Neuronal stem cell (in vitro differentiated cells): ENCODE data around the gene PPARGC1A.
A peak's percentile ranks its signal among the peaks of the same experiment; 100 is the strongest.

Source experiments
- DNase-seq: peaks from one replicate; pipeline ENCODE4 v3.0.0-alpha.2; 2013; ENCODE audit warnings: low spot score
- H2AFZ ChIP-seq: one replicate; pipeline ENCODE4 v1.6.1; 2013; ENCODE audit warnings: mild to moderate bottlenecking, low read length, inconsistent platforms
- H2AK5ac ChIP-seq: 2 replicates; pipeline ENCODE4 v1.6.1; 2013; ENCODE audit warnings: low read depth, mild to moderate bottlenecking, inconsistent platforms, low read length, moderate library complexity, mixed read lengths
- H2BK120ac ChIP-seq: 2 replicates; pipeline ENCODE4 v1.6.1; 2013; ENCODE audit warnings: low read depth, mild to moderate bottlenecking, inconsistent platforms, low read length, moderate library complexity, mixed read lengths
- H2BK12ac ChIP-seq: one replicate; pipeline ENCODE4 v1.6.1; 2013; ENCODE audit warnings: low read length, inconsistent platforms
- H2BK15ac ChIP-seq: 2 replicates; pipeline ENCODE4 v1.6.1; 2013; ENCODE audit warnings: mild to moderate bottlenecking, low read length, inconsistent platforms, mixed read lengths
- H2BK5ac ChIP-seq: one replicate; pipeline ENCODE4 v1.6.1; 2013; ENCODE audit warnings: inconsistent platforms, mild to moderate bottlenecking, low read length, moderate library complexity
- H3K14ac ChIP-seq: one replicate; pipeline ENCODE4 v1.6.1; 2013; ENCODE audit warnings: low read length, inconsistent platforms
- H3K18ac ChIP-seq: 2 replicates; pipeline ENCODE4 v1.6.1; 2013; ENCODE audit warnings: low read length, inconsistent platforms
- H3K23ac ChIP-seq: 2 replicates; pipeline ENCODE4 v1.6.1; 2013; ENCODE audit warnings: low read depth, mild to moderate bottlenecking, mixed read lengths, low read length, inconsistent platforms; ENCODE audit not compliant: poor library complexity
- H3K27ac ChIP-seq: replicated peaks from 3 replicates; pipeline ENCODE4 v1.5.1; 2013; ENCODE audit warnings: low read length, inconsistent platforms
- H3K27me3 ChIP-seq, 3 experiments: 2 replicates each; pipeline ENCODE4 v1.6.1; 2013; ENCODE audit warnings: low read length in 3 of 3, mild to moderate bottlenecking in 2 of 3, inconsistent platforms in 1 of 3, low read depth in 1 of 3, mixed read lengths in 1 of 3, moderate library complexity in 1 of 3; ENCODE audit not compliant: control insufficient read depth in 3 of 3, insufficient read depth in 3 of 3
- H3K36me3 ChIP-seq, 2 donors: replicated peaks in 1 of 2; 2 replicates each; pipeline ENCODE4 v1.6.1; 2013; ENCODE audit warnings: low read length in 2 of 2; ENCODE audit not compliant: control insufficient read depth in 2 of 2, insufficient read depth in 2 of 2
- H3K4ac ChIP-seq: 2 replicates; pipeline ENCODE4 v1.6.1; 2013; ENCODE audit warnings: inconsistent platforms, mild to moderate bottlenecking, low read length, moderate library complexity
- H3K4me1 ChIP-seq, 2 donors: 1 replicate in 1 of 2; 2 replicates in 1 of 2; pipeline ENCODE4 v1.6.1; 2013; ENCODE audit warnings: low read length in 2 of 2, low read depth in 1 of 2; ENCODE audit not compliant: control insufficient read depth in 2 of 2, insufficient read depth in 1 of 2
- H3K4me2 ChIP-seq: one replicate; pipeline ENCODE4 v1.6.1; 2013; ENCODE audit warnings: mild to moderate bottlenecking, low read length, inconsistent platforms; ENCODE audit not compliant: insufficient read depth, poor library complexity, severe bottlenecking
- H3K4me3 ChIP-seq, 2 donors: 2 replicates each; pipeline ENCODE4 v1.5.1; 2013; ENCODE audit warnings: low read length in 2 of 2, mild to moderate bottlenecking in 2 of 2, inconsistent platforms in 1 of 2, moderate library complexity in 1 of 2
- H3K79me1 ChIP-seq: one replicate; pipeline ENCODE4 v1.6.1; 2013; ENCODE audit warnings: low read depth, mild to moderate bottlenecking, inconsistent platforms, low read length, moderate library complexity
- H3K9ac ChIP-seq: one replicate; pipeline ENCODE4 v1.6.1; 2013; ENCODE audit warnings: mild to moderate bottlenecking, low read depth, low read length, inconsistent platforms; ENCODE audit not compliant: poor library complexity
- H3K9me3 ChIP-seq, 2 donors: replicated peaks in 1 of 2; 2 replicates each; pipeline versions ENCODE3 to v1.6.1; 2013; ENCODE audit warnings: low read length in 2 of 2, mild to moderate bottlenecking in 2 of 2, inconsistent platforms in 1 of 2, low read depth in 1 of 2, mixed read lengths in 1 of 2, moderate library complexity in 1 of 2; ENCODE audit not compliant: control insufficient read depth in 2 of 2, insufficient read depth in 1 of 2
- H4K8ac ChIP-seq: one replicate; pipeline ENCODE4 v1.6.1; 2013; ENCODE audit warnings: low read depth, mild to moderate bottlenecking, inconsistent platforms, low read length, moderate library complexity
- H4K91ac ChIP-seq: one replicate; pipeline ENCODE4 v1.6.1; 2013; ENCODE audit warnings: low read length, low read depth, mild to moderate bottlenecking, inconsistent platforms; ENCODE audit not compliant: poor library complexity
- WGBS, 2 donors: extraction: QIAGEN DNeasy Blood & Tissue Kit; methylation state at CpG; one replicate each; pipeline ENCODE4 v1.1.7; 2013; ENCODE audit warnings: missing lambda C conversion rate in 2 of 2, mixed read lengths in 1 of 2; ENCODE audit not compliant: insufficient read length in 2 of 2, insufficient replicate concordance in 1 of 2; ENCODE audit errors: extremely low coverage in 2 of 2; 5-methylcytosine and 5-hydroxymethylcytosine counted together

Gene PPARGC1A

DNA sequence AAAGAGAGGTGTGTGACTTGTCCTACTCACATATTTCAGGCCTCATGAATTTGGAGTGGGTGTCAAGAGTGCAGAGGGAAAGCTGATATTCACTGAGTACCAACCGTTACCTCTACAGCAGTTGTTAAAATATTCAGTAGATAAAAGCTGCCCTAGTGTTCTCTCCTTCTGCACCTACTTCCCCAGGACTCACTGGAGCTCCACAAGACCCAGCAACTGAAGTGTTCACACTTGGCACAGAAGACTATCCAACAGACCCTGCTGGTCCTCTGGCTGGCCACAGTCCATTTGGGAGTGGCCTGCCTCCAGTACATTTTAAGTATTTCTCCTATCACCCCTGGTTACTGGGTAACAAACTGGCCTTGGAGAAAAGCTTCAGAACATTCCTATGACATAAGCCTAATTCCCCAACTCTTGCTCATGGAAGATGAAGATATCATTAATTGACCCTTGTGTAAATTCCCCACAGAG lies 70.8 kb downstream of the PPARGC1A start:
- Histone ChIP-seq H3K18ac (no peak overlapping the region), H3K23ac (no peak overlapping the region), H2BK5ac (no peak overlapping the region), H3K27ac (no peak overlapping the region), H3K14ac (no peak overlapping the region), H2BK15ac (no peak overlapping the region), H3K9me3 (no peaks in the 10 kb centered on the region), H2BK12ac (no peak overlapping the region), H4K91ac (no peak overlapping the region), H3K9ac (no peak overlapping the region), H2AFZ (no peak overlapping the region), H3K4me2 (no peak overlapping the region), H2AK5ac (no peak overlapping the region), H3K4me3 (no peak overlapping the region), H3K4me1 (peaks cover 3 to 22% of the 10 kb centered on the region in 2 donors), H3K27me3 (no peaks in the 10 kb centered on the region), H3K79me1 (no peaks in the 10 kb centered on the region), H4K8ac (no peak overlapping the region), H3K36me3 (no peaks in the 10 kb centered on the region), H3K4ac (no peak overlapping the region), H2BK120ac (no peak overlapping the region)
- WGBS, 2 donors: no CpG with 5 or more reads among the region's 1 CpG
- DNase-seq: no peak

DNA sequence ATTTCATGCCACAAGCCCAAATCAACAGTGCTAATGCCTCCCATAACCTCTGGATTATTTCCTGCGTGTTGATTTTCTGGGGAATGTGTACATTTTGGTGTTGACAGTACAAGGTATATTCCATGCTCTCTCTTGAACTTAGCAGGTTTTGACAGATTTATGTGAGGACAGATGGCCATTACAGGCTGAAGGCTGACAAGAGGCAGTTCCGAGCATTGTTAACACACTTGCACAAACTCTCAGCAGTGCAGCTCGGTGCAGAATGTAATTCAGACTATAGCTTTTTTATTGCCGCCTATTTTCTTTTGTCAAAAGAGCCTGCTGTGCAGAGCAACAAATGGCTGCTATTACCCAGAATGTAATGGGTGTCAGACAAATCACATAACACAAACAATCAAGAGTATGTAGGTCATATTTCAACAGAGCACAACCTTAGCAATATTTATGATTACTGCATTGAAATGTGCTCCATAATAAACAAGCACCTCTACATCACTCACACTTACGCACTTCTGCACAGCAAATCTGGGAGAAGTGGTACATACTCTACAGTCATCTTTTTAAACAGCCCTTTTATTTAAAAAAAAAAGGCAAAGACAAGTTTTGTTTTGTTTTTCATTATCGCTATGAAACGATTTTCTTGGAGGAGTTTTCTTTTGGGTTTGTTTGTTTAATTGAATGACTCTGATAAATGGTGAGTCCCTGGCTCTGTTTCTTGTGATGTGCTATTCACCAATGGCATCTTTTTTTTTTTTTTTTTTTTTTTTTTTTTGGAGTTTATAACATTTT lies 71.6 kb downstream of the PPARGC1A start:
- Histone ChIP-seq H3K9ac (no peak overlapping the region), H3K4me1 (peaks cover 3 to 22% of the 10 kb centered on the region in 2 donors), H2BK15ac (no peak overlapping the region), H2BK12ac (no peak overlapping the region), H2AK5ac (no peak overlapping the region), H3K27ac (no peak overlapping the region), H4K8ac (no peak overlapping the region), H3K79me1 (no peaks in the 10 kb centered on the region), H3K23ac (no peak overlapping the region), H3K4me2 (no peak overlapping the region), H3K27me3 (no peaks in the 10 kb centered on the region), H3K9me3 (no peaks in the 10 kb centered on the region), H3K14ac (no peak overlapping the region), H2AFZ (peak overlapping the region; percentile 47), H2BK5ac (no peak overlapping the region), H2BK120ac (no peak overlapping the region), H4K91ac (no peak overlapping the region), H3K4me3 (no peak overlapping the region), H3K36me3 (no peaks in the 10 kb centered on the region), H3K4ac (no peak overlapping the region), H3K18ac (no peak overlapping the region)
- no peak for DNase-seq
- WGBS, 2 donors: no CpG with 5 or more reads among the region's 7 CpGs

DNA sequence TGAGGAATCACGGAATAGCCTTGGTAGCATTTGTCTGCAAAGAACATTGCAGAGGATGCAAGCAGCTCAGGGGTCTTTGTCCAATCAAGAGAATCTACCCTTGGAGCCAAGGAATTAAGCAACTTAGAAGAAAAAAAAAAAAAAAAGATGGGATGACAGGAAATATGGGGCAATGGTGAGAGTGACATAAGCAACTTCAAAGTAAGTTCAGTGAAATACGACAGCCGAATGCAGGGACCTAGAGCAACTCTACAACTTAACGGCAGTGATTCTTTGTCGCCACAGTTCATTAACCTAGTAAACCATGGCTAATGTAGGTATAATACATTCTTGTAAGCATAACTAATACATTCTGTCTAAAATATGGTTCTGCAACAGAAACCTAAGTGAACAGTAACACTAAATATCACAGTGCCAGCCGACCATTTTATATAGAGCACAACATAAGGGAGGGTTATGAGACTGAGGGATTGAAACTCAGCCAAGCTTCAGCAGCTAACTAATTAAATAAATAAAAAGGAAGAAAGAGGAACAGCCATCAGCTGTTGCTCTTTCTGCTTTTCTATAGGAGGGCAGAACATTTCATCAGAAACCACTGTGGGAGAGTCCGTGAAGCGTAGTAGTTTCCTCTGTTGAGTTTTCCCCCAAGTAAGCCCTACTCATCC lies 74.7 kb downstream of the PPARGC1A start:
- Histone ChIP-seq H3K27ac (no peak overlapping the region), H3K9me3 (no peaks in the 10 kb centered on the region), H3K79me1 (no peaks in the 10 kb centered on the region)

DNA sequence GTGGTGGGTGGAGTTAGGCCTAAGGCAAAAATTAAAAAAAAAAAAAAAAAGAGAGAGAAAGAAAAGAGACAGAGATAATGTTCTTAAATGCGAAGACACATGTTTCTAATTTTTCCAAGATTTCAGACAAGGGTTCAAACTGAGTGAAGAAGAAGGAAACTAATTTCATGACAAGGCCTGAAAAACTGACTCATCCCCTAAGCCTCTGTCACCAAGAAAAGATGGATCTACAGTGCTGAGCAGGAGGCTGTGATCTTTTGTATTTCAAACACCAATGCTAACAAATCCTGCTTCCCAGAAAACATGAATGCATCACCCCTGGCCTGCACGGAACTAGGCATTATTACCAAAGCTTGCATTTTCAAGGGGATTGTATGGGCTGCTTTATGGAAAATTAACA lies 75.3 kb downstream of the PPARGC1A start:
- Histone ChIP-seq H3K4me1 (peaks cover 3 to 22% of the 10 kb centered on the region in 2 donors), H3K14ac (no peak overlapping the region), H3K9me3 (no peaks in the 10 kb centered on the region), H3K4me3 (no peak overlapping the region), H3K4me2 (no peak overlapping the region), H4K8ac (no peak overlapping the region), H3K23ac (no peak overlapping the region), H2AK5ac (no peak overlapping the region), H4K91ac (no peak overlapping the region), H2BK15ac (no peak overlapping the region), H2AFZ (peak overlapping the region; percentile 75), H3K36me3 (no peaks in the 10 kb centered on the region), H3K27ac (no peak overlapping the region), H3K9ac (no peak overlapping the region), H3K79me1 (no peaks in the 10 kb centered on the region), H3K4ac (no peak overlapping the region), H3K18ac (no peak overlapping the region), H2BK5ac (no peak overlapping the region), H3K27me3 (no peaks in the 10 kb centered on the region), H2BK120ac (no peak overlapping the region), H2BK12ac (no peak overlapping the region)
- WGBS, 2 donors: no CpG with 5 or more reads among the region's 2 CpGs
- DNase-seq: no peak

More for the DNA sequence above, 74.7 kb downstream of the PPARGC1A start:
- no peak overlapping the region for H3K23ac ChIP-seq
- H2BK12ac ChIP-seq: no peak overlapping the region
- H3K14ac ChIP-seq: no peak overlapping the region
- H3K36me3 ChIP-seq: no peaks in the 10 kb centered on the region
- H2BK120ac ChIP-seq: no peak overlapping the region
- no peak for DNase-seq
- no peak overlapping the region for H3K4ac ChIP-seq
- no peak overlapping the region for H2BK5ac ChIP-seq
- H2BK15ac ChIP-seq: no peak overlapping the region
- no peaks in the 10 kb centered on the region for H3K27me3 ChIP-seq
- no peak overlapping the region for H3K18ac ChIP-seq
- no peak overlapping the region for H4K8ac ChIP-seq
- H3K4me1 ChIP-seq: peaks cover 3 to 22% of the 10 kb centered on the region in 2 donors
- H3K4me3 ChIP-seq: no peak overlapping the region
- H3K9ac ChIP-seq: no peak overlapping the region
- H2AFZ ChIP-seq: peak overlapping the region; percentile 75
- WGBS, 2 donors: no CpG with 5 or more reads among the region's 8 CpGs
- H2AK5ac ChIP-seq: no peak overlapping the region
- H4K91ac ChIP-seq: no peak overlapping the region
- no peak overlapping the region for H3K4me2 ChIP-seq
